Keratinocyte (primary cell): ENCODE data around the gene R3HDM4. TPM values are rescaled to one million over a fixed set of nuclear protein-coding genes. Genes with fewer than 3 reads are reported as not detected.

Source experiments
- DNase-seq: peaks from one replicate; pipeline ENCODE4 v3.0.0-alpha.2; 2011; ENCODE audit warnings: low read depth, missing footprints, low spot score
- FAIRE-seq: peaks from 2 replicates; lab custom pipeline; 2011; peaks lifted over from hg19 to GRCh38; lab: Jason Lieb, UNC
- H2AFZ ChIP-seq: 2 replicates; pipeline ENCODE4 v1.6.0; 2012; ENCODE audit warnings: low read length, control low read depth, inconsistent platforms; ENCODE audit not compliant: control insufficient read depth
- H3K27ac ChIP-seq: 2 replicates; pipeline ENCODE4 v1.5.1; 2011; ENCODE audit warnings: low read length; ENCODE audit not compliant: control insufficient read depth, insufficient read depth
- H3K27me3 ChIP-seq: 3 replicates; pipeline ENCODE4 v1.6.0; 2011; ENCODE audit warnings: low read length; ENCODE audit not compliant: control insufficient read depth, insufficient read depth; ENCODE audit errors: extremely low read depth
- H3K36me3 ChIP-seq, 2 experiments: 2 replicates in 1 of 2; 3 replicates in 1 of 2; pipeline ENCODE4 v1.5.1; 2011; ENCODE audit warnings: low read length in 2 of 2, mild to moderate bottlenecking in 1 of 2; ENCODE audit not compliant: control insufficient read depth in 2 of 2, insufficient read depth in 2 of 2; ENCODE audit errors: extremely low read depth in 1 of 2
- H3K4me1 ChIP-seq: 3 replicates; pipeline ENCODE4 v1.5.1; 2011; ENCODE audit warnings: low read length; ENCODE audit not compliant: control insufficient read depth, insufficient read depth; ENCODE audit errors: extremely low read depth
- H3K4me2 ChIP-seq: 3 replicates; pipeline ENCODE4 v1.6.0; 2011; ENCODE audit warnings: low read depth, low read length; ENCODE audit not compliant: control insufficient read depth, insufficient read depth; ENCODE audit errors: extremely low read depth
- H3K4me3 ChIP-seq, 3 experiments: fragments of 200-600 bp in 1 of 3; sonication (generic) in 1 of 3; 2 replicates in 2 of 3; 3 replicates in 1 of 3; pipeline ENCODE4 v1.5.1; 2011 to 2016; ENCODE audit warnings: low read length in 3 of 3, mild to moderate bottlenecking in 3 of 3, control low read depth in 2 of 3, inconsistent platforms in 1 of 3, low read depth in 1 of 3, mixed read lengths in 1 of 3, mixed run types in 1 of 3, moderate library complexity in 1 of 3; ENCODE audit not compliant: control insufficient read depth in 2 of 3, insufficient read depth in 2 of 3; ENCODE audit errors: extremely low read depth in 1 of 3
- H3K79me2 ChIP-seq: 2 replicates; pipeline ENCODE4 v1.6.0; 2012; ENCODE audit warnings: low read length; ENCODE audit not compliant: control insufficient read depth, insufficient read depth
- H3K9ac ChIP-seq: 3 replicates; pipeline ENCODE4 v1.6.0; 2011; ENCODE audit warnings: low read length; ENCODE audit not compliant: control insufficient read depth, insufficient read depth; ENCODE audit errors: extremely low read depth
- H3K9me1 ChIP-seq: 3 replicates; pipeline ENCODE4 v1.6.0; 2011; ENCODE audit warnings: low read length; ENCODE audit not compliant: control insufficient read depth, insufficient read depth; ENCODE audit errors: extremely low read depth
- H3K9me3 ChIP-seq: 2 replicates; pipeline ENCODE4 v1.5.1; 2012; ENCODE audit warnings: low read depth, low read length; ENCODE audit not compliant: control insufficient read depth
- H4K20me1 ChIP-seq: 3 replicates; pipeline ENCODE4 v1.6.0; 2011; ENCODE audit warnings: low read length; ENCODE audit not compliant: control insufficient read depth, insufficient read depth; ENCODE audit errors: extremely low read depth
- CTCF ChIP-seq, 3 experiments: IDR thresholded peaks in 1 of 3; conservative IDR thresholded peaks in 1 of 3; optimal IDR thresholded peaks in 1 of 3; 2 replicates in 2 of 3; 3 replicates in 1 of 3; pipeline versions ENCODE3 to v1.5.1; 2011; ENCODE audit warnings: low read length in 3 of 3, mild to moderate bottlenecking in 3 of 3, moderate library complexity in 2 of 3, control low read depth in 1 of 3, inconsistent platforms in 1 of 3; ENCODE audit not compliant: insufficient read depth in 2 of 3; ENCODE audit errors: extremely low read depth in 1 of 3
- EZH2 ChIP-seq: IDR thresholded peaks from one replicate; pipeline ENCODE4 v1.6.1; 2012; ENCODE audit warnings: inconsistent platforms, mild to moderate bottlenecking, low read length, moderate library complexity
- dilution Hi-C: fragments of 300-500 bp; cut with MboI; formaldehyde crosslinking; loops from one replicate; pipeline ENCODE4 v1.7.0; 2020; ENCODE audit warnings: low sequenced_read_pairs; ENCODE audit not compliant: extremely low pct_ligation_motif_present
- polyA plus RNA-seq, 5 experiments: library from polyadenylated mRNA; depleted of rRNA in 3 of 5; stranded (reverse) in 3 of 5; stranded (forward) in 1 of 5; unstranded in 1 of 5; fragments of >200 nt; gene quantifications; 1 replicate in 1 of 5; 2 replicates in 3 of 5; 3 replicates in 1 of 5; pipeline versions ENCODE4 v1.2.1 to v1.2.3, GENCODE V29; 2011 to 2012; ENCODE audit warnings: missing spikeins in 2 of 5, low read depth in 1 of 5, low replicate concordance in 1 of 5

R3HDM4 gene
- polyA plus RNA-seq, 1 donor (not counting 4 experiments of a cell fraction or from before 2014, with no cell fraction given), result 33.5 TPM

DNA sequence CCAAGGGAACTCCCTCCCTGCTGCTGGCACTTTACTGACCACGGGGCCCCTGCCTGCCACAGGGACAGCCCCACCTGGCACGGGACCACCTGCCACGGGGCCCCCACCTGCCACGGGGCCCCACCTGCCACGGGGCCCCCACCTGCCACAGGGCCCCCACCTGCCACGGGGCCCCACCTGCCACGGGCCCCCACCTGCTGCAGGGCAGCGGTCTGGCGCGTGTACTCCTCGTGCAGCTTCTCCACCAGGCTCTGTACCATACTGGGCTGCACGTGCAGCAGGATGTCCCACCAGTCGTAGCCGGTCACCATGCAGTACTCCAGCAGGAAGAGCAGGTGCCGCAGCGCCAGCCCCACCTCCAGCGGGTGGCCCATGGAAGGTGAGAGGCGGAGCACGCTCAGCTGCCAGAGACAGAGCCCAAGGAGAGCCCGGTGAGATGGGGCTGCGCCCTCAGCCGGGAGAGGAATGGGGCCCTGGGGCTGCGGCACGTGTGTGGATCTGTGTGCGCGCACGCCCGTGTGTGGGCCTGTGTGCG lies 36.2 kb downstream of the R3HDM4 start:
- H3K9ac ChIP-seq, result no peak overlapping the region
- H3K79me2 ChIP-seq, result no peaks in the 10 kb centered on the region
- no peak for TF ChIP-seq EZH2
- no peaks in the 10 kb centered on the region for H3K9me1 ChIP-seq
- peaks cover 14% of the 10 kb centered on the region for H3K4me1 ChIP-seq
- no peak overlapping the region for H3K4me3 ChIP-seq
- no peak overlapping the region for H2AFZ ChIP-seq
- no peak overlapping the region for H3K27ac ChIP-seq
- H4K20me1 ChIP-seq, result no peaks in the 10 kb centered on the region
- FAIRE-seq (no peak), DNase-seq (no peak)
- no peaks in the 10 kb centered on the region for H3K9me3 ChIP-seq
- H3K36me3 ChIP-seq, result peaks cover 10 to 26% of the 10 kb centered on the region in 2 experiments
- dilution Hi-C loops, result no loop called here
- H3K27me3 ChIP-seq, result no peaks in the 10 kb centered on the region
- H3K4me2 ChIP-seq, result no peak overlapping the region

DNA sequence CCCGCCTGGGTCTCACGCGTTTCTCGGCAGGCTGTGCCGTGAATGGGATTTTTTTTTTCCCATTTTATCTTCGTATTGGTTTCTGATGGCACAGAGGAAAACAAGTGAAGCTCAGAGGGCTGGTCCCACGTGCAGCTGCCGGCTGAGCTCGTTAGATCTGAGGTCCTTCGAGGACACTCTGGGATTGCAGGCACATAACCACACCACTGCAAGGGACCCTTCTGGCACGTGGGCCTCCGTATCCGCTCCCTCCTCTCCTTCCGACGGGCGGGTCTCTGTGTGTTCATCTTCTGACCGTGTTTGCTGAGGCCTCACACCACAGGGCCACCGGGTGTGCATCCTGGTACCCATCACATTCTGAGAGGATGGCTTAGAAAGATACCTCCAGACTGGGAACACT lies 36.9 kb downstream of the R3HDM4 start:
- FAIRE-seq, result no peak
- no peak overlapping the region for H3K4me3 ChIP-seq
- no peaks in the 10 kb centered on the region for H3K79me2 ChIP-seq
- H3K9ac ChIP-seq, result no peak overlapping the region
- peaks cover 15% of the 10 kb centered on the region for H3K4me1 ChIP-seq
- no peaks in the 10 kb centered on the region for H3K9me1 ChIP-seq
- no peaks in the 10 kb centered on the region for H3K9me3 ChIP-seq
- no peak overlapping the region for H3K4me2 ChIP-seq
- TF ChIP-seq EZH2 (no peak), CTCF (optimal IDR thresholded peaks at IDR 0.05 in 1 of 3, IDR thresholded peaks at IDR 0.05 in 1 of 3, conservative IDR thresholded peaks at IDR 0.05 in 1 of 3; ENCODE audit: extremely low read depth in 1 of 3, insufficient read depth in 2 of 3, low read length in 3 of 3) (no peak)
- H3K36me3 ChIP-seq, result peaks cover 6 to 21% of the 10 kb centered on the region in 2 experiments
- no peak for DNase-seq
- H4K20me1 ChIP-seq, result no peaks in the 10 kb centered on the region
- H3K27me3 ChIP-seq, result no peaks in the 10 kb centered on the region
- H3K27ac ChIP-seq, result no peak overlapping the region
- dilution Hi-C loops, result no loop called here
- H2AFZ ChIP-seq, result no peak overlapping the region
